RWPE1 (cell line): ENCODE data around the gene THADA.

Experiments
- CTCF ChIA-PET: fragments of 350-600 bp; sonication (Branson Sonifier 250); formaldehyde crosslinking; extraction: SDS; loops from one replicate; lab custom pipeline; 2021; lab: Yijun Ruan, JAX
- POLR2A ChIA-PET: fragments of 400-600 bp; formaldehyde crosslinking; extraction: SDS; loops from one replicate; lab custom pipeline; 2020; ENCODE audit warnings: antibody characterized with exemption; ENCODE audit not compliant: low non-redundant PET; lab: Yijun Ruan, JAX
- DNase-seq: peaks from one replicate; pipeline ENCODE4 v3.0.0; 2012; ENCODE audit warnings: low spot score
- H3K27ac ChIP-seq: fragments of 450-650 bp; 2 replicates; pipeline ENCODE4 v1.5.1; 2017
- TF ChIP-seq, protein P1 (sequence below): fragments of 450-650 bp; conservative IDR thresholded peaks from 2 replicates; pipeline ENCODE4 v1.5.1; 2017; ENCODE audit warnings: low read depth, mild to moderate bottlenecking

The THADA gene

GRCh38 chr2:43572244-43572643 lies 23.6 kb downstream of the THADA start:
- ChIA-PET POLR2A (no interaction called here), CTCF (interaction anchor here (0.5 kb wide), 1 partner anchor 88 kb away, joined by 3 read pairs; no protein-coding TSS in a partner anchor)
- no peak for DNase-seq
- no peak overlapping the region for H3K27ac ChIP-seq
- TF ChIP-seq, protein P1, sequence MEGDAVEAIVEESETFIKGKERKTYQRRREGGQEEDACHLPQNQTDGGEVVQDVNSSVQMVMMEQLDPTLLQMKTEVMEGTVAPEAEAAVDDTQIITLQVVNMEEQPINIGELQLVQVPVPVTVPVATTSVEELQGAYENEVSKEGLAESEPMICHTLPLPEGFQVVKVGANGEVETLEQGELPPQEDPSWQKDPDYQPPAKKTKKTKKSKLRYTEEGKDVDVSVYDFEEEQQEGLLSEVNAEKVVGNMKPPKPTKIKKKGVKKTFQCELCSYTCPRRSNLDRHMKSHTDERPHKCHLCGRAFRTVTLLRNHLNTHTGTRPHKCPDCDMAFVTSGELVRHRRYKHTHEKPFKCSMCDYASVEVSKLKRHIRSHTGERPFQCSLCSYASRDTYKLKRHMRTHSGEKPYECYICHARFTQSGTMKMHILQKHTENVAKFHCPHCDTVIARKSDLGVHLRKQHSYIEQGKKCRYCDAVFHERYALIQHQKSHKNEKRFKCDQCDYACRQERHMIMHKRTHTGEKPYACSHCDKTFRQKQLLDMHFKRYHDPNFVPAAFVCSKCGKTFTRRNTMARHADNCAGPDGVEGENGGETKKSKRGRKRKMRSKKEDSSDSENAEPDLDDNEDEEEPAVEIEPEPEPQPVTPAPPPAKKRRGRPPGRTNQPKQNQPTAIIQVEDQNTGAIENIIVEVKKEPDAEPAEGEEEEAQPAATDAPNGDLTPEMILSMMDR: no peak

DNA sequence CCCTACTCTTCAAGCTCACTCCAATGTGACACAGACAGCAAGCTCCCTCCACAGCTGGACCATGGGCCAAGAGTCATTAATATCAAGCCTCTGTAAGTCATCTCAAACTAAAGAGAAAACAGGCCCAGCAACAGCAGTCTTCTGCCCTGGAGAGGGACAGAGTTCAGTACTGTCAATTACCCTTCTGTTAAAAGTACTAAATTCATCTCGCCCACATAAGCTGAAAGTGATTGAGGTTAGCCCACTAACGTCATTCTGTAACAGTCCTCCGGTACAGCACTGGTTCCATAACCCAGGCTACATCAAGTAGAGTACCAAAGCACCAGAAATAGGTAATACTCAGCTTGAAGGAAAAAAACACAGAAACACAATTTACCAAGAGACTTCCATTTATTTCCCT lies 25.9 kb downstream of the THADA start:
- POLR2A ChIA-PET: no interaction called here
- CTCF ChIA-PET: interaction anchor here (1.4 kb wide), 1 partner anchor 742 kb away, joined by 3 read pairs; no protein-coding TSS in a partner anchor
- TF ChIP-seq, protein P1: no peak
- no peak for DNase-seq
- no peak overlapping the region for H3K27ac ChIP-seq

GRCh38 chr2:43568228-43568627 lies 27.6 kb downstream of the THADA start:
- POLR2A ChIA-PET: no interaction called here
- no peak for DNase-seq
- TF ChIP-seq, protein P1: no peak
- CTCF ChIA-PET: interaction anchor here (1.2 kb wide), 1 partner anchor 9 kb away, joined by 4 read pairs; no protein-coding TSS in a partner anchor
- H3K27ac ChIP-seq: no peak overlapping the region

DNA sequence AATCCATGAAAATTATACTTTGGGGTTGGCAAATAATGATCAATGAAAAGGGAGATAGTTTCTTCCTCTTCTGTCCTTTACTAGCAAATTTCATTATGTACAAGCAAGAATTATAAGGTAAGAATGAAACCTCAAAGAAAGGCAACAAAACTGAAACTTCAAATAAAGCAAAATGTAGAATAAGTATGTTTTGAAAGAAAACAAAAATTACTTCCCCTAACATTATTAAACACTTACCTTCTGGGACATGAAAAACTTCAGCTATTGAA lies 29.4 kb downstream of the THADA start:
- ChIA-PET CTCF (interaction anchor here (0.7 kb wide), 1 partner anchor 464 kb away, joined by 3 read pairs; no protein-coding TSS in a partner anchor), POLR2A (no interaction called here)
- TF ChIP-seq, protein P1: no peak
- DNase-seq: no peak
- no peak overlapping the region for H3K27ac ChIP-seq

GRCh38 chr2:43563679-43564078 lies 32.2 kb downstream of the THADA start:
- H3K27ac ChIP-seq: no peak overlapping the region
- ChIA-PET CTCF (no interaction called here), POLR2A (no interaction called here)
- TF ChIP-seq, protein P1: no peak
- no peak for DNase-seq

DNA sequence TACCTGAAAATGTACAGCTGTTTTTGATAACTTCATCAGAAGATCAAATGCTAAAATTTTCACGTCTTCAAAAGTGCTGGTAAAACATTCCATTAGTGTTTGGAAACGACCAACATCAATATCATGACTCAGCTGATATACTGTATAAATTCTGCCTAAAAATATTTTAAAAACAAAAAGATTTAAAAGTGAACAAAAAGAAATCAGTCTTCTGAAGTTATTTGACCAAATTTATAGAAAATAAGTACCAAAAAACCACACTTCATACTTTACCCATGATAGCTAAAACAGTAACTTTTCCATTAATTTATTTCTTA lies 35.6 kb downstream of the THADA start:
- DNase-seq: no peak
- POLR2A ChIA-PET: no interaction called here
- H3K27ac ChIP-seq: no peak overlapping the region
- TF ChIP-seq, protein P1: no peak
- CTCF ChIA-PET: interaction anchor here (1.3 kb wide), 1 partner anchor 17 kb away, joined by 4 read pairs; no protein-coding TSS in a partner anchor
